ENCODE results near the gene PSMA4.
A peak's percentile ranks its signal among the peaks of the same experiment; 100 is the strongest.
"Not testable (repeated sequence)": the region's sequence is repeated elsewhere in the genome, so short reads cannot be mapped to it uniquely, and the experiment has no call there.

PSMA4 gene

DNA sequence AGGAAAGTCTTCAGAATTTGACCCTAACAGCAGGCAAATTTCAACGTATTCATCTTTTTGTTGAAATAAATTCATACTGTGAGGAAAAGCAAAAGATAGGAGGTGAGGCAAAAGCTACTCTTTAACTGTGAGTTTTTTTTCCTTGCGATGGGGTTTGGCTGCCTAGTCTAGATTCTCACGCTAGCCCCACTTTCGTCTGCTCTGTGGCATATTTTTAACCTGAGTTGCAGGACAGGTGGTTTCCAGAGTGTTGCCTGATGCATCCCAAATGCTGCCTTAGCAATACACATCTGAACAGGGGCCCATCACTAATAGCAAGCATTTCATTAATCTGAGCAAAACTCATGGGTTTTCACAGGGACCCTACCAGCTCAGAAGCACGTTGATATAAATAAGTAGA, 11.7 kb downstream of the PSMA4 start:
- DNase-seq (ENCODE audit: low read depth, low spot score), result no peak

DNA sequence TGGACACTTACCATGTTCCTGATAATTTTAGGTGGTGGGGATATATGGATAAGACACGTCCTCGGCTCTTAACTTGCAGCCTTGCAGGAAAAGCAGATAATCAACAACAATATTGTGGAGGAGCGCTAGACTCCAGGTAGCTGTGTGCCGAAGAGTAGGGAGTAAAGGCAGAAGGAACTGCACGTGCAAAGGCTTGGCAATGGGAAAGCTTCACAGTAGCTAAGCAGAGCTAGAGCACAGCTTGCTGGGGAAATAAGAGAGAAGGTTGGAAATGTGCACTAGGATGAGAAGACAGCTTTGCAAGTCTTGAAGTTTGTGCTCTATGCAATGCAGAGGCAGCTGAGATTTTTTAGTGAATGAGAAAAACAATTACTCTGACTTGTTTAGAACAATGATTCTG, 12.4 kb downstream of the PSMA4 start:
- no peak for DNase-seq (ENCODE audit: low read depth, low spot score)

DNA sequence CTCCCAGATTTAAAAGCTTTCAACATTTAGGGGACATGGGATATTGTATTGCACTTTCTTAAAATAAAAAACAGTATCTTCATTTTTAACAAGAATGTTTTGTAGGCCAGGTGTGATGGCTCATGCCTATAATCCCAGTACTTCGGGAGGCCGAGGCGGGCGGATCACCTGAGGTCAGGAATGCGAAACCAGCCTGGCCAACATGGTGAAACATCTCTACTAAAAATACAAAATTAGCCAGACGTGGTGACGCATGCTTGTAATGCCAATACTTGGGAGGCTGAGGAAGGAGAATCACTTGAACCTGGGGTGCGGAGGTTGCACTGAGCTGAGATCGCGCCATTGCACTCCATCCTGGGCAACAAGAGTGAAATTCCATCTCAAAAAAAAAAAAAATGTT, 20.0 kb downstream of the PSMA4 start:
- not testable (repeated sequence) for DNase-seq (ENCODE audit: low read depth, low spot score)

DNA sequence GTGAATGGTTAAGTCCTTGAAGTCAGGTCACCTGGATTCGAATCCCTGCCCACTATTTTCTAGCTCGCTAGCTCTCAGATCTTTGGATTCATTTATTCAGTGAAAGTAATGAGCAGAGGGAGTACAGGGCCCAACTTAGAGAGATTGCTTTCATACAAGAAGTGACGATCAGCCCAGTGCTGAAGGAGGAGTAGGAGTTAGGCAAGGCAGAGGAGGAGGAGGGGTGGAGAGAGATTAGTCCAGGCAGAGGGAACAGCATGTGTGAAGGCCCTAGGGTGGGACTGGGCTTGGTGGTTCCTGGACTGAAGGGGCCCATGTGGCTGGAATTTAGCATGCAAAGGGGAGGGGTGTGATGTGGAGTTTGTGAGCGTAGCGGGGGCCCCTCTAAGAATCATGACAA, 21.2 kb downstream of the PSMA4 start:
- no peak for DNase-seq (ENCODE audit: low read depth, low spot score)

DNA sequence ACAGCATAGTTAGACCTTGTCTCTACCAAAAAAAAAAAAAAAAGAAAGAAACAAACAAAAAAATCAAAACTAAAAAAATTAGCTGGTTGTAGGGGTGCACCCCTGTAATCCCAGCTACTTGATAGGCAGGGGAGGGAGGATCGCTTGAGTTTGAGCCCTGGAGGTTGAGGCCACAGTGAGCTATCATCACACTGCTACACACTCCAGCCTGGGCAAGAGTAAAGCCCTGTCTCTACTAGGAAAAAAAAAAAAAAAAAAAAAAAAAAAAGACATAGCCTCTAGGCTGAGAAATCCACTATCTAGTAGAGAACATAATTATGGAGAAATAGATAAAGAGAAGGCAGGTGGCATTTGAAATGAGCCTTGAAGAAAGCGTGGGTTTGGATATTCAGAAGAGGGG, 22.8 kb downstream of the PSMA4 start:
- DNase-seq (ENCODE audit: low read depth, low spot score), result no peak

DNA sequence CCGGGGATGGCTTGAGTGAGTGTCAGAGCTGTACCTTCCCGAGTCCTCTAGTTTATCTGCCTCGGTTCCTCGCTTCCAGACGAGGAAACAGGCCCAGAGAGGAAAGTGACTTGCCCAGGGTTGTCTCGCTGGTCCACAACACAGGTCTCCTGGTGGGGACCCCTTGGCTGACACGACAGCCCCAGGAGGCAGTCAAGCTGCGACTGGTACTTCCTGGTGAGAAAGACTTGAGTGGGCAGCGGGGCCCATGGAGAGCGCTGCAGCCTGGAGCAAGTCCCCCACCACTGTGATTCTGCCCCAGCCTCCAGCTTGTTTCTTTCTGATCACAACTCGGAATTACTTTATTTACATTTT, 24.5 kb downstream of the PSMA4 start:
- DNase-seq (ENCODE audit: low read depth, low spot score), result no peak

DNA sequence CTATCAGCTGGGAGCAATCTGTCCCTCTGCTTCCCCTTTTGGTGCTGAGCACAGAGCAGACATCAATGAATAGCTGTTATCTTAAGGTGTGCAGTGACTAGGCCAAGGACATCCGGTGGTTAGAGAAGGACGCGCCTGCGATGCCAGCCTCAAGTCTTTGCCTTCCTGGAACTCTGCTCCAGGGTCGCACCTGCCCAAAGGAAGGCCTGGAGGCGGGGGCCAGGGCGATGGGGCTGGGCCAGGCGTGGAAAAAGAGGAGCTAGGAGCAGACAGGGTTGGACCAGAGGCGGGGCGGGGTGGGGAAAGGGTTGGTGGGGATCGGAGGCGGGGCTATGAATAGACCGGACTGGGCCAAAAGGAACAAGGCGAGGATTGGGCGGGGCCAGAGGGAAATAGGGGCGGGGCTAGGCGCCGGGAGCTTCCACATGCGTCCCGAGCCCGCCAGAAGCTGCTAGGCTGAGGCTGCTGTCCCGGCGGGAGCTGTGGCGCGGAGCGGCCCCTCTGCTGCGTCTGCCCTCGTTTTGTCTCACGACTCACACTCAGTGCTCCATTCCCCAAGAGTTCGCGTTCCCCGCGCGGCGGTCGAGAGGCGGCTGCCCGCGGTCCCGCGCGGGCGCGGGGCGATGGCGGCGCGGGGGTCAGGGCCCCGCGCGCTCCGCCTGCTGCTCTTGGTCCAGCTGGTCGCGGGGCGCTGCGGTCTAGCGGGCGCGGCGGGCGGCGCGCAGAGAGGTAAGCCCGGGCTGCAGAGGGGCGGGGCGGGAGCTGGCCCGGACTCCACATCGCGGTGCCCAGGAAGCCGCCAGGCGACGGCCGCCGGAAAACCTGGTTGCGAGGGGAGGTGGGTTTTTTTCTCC, 25.1 kb downstream of the PSMA4 start, which contains the start of gene CHRNA5:
TSS of gene CHRNA5 (plus strand) at position 424 of the 854 bp plus-strand sequence. CDS start at position 624, 200 bp downstream.
- peak; percentile 47 for DNase-seq (ENCODE audit: low read depth, low spot score)

DNA sequence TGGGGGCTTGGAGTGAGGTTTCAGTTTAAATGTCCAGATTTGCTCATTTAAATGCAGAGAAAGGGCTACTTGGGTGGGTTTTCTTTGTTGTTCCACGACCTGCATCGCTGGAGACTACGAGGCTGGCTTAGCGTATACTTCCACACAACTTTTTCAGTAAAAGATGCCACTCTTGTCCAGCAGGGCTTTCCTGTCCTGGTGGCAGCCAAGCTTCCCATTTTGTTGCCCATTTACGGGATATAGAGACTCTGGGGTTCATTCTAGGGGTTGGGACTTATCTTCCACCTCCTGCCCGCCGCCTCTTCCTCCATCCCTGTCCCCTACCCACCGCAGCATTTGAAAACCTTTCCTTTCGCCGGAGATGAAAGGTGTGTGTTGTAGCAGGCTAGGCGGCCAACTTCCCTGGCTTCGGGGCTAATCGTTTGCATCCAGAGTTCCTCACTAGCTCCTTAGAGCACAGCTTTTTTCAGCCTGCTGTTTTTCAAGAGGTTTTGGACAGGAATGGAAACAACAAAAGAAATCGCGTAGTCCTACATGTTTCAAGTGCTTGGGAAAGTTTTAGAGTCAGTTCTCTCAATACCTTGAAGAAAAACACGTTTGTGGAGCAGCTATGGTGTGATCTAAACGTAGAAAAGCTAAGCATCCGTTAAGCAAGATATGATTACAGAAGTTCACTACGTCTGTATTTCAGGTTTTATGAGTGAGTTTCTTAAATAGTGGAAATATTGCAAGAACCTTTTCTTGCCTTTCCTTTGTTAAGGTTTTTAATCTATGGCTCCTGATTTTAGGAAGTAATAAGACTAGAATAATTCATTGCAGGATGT, 25.9 kb downstream of the PSMA4 start:
- no peak for DNase-seq (ENCODE audit: low read depth, low spot score)

DNA sequence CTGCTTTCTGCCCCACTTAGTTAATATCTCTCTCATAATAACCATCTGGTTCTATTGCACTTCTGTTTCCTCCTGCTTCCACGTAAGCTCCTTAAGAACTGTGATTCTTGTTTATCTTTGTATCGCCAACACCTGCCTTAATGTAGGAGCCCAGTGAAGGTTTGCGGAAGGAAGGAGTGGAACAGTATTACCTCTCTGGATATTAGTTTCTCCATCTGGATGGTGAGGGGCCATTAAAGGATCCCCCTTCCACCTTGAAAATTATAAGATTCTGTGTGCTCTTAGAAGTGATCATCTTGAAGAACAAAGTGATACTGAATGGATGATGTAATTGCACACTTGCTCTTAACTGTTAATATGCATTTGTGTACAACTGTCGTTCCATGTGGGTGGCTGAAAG, 27.3 kb downstream of the PSMA4 start:
- DNase-seq (ENCODE audit: low read depth, low spot score), result no peak

DNA sequence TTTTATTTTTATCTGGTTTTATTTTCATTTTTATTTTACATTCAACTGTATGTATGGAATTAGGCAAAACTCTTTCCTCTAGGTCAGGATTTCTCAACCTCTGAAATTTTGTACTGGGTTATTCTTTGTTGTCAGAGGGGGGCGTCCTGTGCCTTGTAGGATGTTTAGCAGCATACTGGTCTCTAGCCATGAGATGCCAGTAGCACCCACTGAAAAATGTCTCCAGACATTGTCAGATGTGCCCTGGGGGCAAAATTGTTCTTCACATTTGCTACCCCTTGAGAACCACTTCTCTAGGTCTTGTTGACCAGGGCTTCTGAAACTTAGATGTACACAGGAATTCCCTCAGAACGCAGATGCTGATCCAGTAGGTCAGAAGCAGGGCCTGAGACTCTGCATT, 30.5 kb downstream of the PSMA4 start:
- DNase-seq (ENCODE audit: low read depth, low spot score), result no peak

DNA sequence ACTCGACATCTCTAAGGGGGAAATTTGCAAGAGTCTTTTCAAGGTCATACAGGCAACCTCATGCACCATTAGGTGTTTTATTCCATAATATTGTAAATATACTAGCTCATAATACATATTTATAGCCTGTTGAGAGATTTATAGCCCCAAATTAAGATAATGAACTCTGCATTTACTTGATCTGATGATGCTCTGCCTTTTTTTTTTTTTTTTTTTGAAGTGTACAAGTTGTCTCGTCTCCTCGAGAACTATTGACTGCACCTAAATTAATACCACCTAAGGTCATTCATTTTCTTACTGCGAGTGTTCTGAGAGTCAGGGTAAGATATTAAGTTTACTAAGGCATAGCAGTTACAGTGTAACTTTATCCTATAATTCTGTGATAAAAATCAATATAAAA, 31.1 kb downstream of the PSMA4 start:
- DNase-seq (ENCODE audit: low read depth, low spot score), result no peak

DNA sequence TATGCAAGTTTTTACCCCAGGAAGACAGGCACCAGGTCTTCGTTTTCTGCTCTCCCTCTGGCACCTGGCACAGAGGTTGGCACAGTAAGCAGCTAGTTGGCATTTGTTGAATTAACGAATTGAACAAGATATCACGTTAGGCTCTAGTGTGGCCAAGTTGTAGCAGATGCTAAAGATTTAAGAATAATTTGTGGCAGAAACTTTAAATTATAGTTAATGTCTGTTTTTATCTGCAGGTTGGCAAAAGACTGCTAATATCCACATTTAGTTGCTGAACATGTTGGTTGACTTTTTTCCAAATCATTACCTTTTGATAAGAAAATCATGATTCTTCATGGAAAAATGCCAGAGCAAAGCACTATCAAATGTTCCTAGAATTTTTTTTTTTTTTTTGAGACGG, 33.2 kb downstream of the PSMA4 start:
- no peak for DNase-seq (ENCODE audit: low read depth, low spot score)

DNA sequence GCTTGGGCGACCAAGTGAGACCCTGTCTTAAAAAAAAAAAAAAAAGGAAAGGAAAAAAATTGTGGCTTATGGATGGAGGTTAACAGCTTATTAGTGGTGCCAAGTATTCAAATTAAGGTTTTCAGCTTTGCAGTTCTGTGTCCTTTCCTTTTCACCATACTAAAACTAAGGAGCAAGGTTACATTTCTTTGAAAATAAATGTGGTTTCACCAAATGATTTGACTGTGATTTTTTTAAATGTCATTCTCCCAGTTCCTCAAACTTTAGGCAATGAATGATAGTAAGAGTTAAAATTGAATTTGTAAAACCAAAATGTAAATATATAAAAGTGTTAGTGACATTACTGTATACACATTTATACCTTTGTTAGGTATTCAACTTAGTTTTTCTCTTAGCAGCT, 34.7 kb downstream of the PSMA4 start:
- DNase-seq (ENCODE audit: low read depth, low spot score), result no peak

DNA sequence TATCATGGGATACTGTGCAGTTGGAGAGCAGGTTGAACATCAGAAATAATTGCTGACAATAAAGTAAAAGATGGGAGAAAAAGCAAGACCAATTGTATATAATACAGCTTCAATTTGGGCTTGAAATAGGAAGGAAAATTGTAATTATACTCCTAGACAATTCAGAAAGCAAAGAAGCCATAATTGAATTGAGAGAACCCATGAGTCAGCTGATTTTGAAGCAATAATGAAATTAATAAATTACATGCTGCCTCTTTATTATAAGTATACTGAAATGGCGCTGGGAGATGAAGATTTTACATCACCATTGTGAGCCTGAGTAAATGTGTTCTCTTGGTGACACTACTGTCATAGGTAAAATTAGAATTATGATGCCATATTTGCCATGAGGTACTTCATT, 57.3 kb downstream of the PSMA4 start:
- no peak for DNase-seq (ENCODE audit: low read depth, low spot score)

DNA sequence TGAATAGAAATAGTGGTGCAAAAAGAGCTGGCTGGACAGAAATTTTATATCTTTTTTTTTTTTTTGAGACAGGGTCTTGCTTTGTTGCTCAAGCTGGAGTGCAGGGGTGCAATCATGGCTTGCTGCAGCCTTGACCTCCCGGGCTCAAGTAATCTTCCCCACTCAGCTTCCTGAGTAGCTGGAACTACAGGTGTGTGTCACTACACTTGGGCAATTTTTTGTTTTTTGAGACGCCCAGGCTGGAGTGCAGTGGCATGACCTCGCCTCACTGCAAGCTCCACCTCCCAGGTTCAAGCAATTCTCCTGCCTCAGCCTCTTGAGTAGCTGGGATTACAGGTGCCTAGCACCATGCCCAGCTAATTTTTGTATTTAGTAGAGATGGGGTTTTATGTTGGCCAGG, 58.1 kb downstream of the PSMA4 start:
- no peak for DNase-seq (ENCODE audit: low read depth, low spot score)

DNA sequence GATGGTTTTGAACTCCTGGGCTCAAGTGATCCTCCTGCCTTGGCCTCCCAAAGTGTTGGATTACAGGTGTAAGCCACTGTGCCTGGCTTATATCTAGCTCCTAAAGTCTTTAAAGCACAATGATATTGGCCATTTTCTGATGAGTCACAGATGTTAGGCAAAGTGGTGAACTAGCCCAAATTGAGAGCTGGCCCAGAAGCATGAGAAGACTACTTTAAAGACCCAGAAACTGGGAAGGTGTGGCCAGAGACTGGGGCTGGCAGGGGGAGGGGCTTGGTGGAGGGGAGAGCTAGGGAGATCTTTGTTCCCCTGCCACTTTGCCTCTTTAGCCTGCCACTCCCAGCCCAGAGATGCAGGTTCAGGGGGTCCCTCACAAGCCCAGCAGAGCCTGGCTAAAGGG, 58.9 kb downstream of the PSMA4 start:
- DNase-seq (ENCODE audit: low read depth, low spot score), result no peak
